ENCODE measurements around the gene KLHDC8A. TPM values are rescaled to one million over a fixed set of nuclear protein-coding genes. Genes with fewer than 3 reads are reported as not detected.

Gene KLHDC8A
- total RNA-seq, 6 experiments from 2014 or later = 0.22 to 0.44 TPM; not detected in 4

- no peaks in the 10 kb centered on the region for H3K9me3 ChIP-seq
- no peaks in the 10 kb centered on the region for H3K36me3 ChIP-seq
- peaks cover 0 to 4% of the 10 kb centered on the region in 2 donors for H3K27me3 ChIP-seq
- DNase-seq (no peak), ATAC-seq (no peak)
- no peak for TF ChIP-seq CTCF (IDR thresholded peaks at IDR 0.05)
- no peak for TF ChIP-seq POLR2A (IDR thresholded peaks at IDR 0.05)
- H3K27ac ChIP-seq = no peak overlapping the region
- intact Hi-C loops (cut with DNase I) = loop anchor here in 1 of 2 donors (10.0 kb wide), 1 partner anchor 187 kb away; no protein-coding TSS in a partner anchor
- no peaks in the 10 kb centered on the region for H3K4me1 ChIP-seq
- no peak overlapping the region for H3K4me3 ChIP-seq
- WGBS (ENCODE audit: insufficient coverage, low coverage, low lambda C conversion rate, missing lambda C conversion rate) = 70% methylated on average over 7 of the region's 7 CpGs
These were observed 18.7 kb downstream of the KLHDC8A start for GRCh38 chr1:205338011-205338410.

GRCh38 chr1:205337481-205337880, 19.2 kb downstream of the KLHDC8A start:
- H3K4me1 ChIP-seq = no peaks in the 10 kb centered on the region
- H3K4me3 ChIP-seq = no peak overlapping the region
- no peak overlapping the region for H3K27ac ChIP-seq
- ATAC-seq (no peak), DNase-seq (no peak)
- intact Hi-C loops (cut with DNase I) = loop anchor here in 1 of 2 donors (10.0 kb wide), 1 partner anchor 187 kb away; no protein-coding TSS in a partner anchor
- H3K9me3 ChIP-seq = no peaks in the 10 kb centered on the region
- H3K27me3 ChIP-seq = no peaks in the 10 kb centered on the region
- 58% methylated on average over 1 of the region's 7 CpGs for WGBS (ENCODE audit: insufficient coverage, low coverage, low lambda C conversion rate, missing lambda C conversion rate)
- TF ChIP-seq CTCF (IDR thresholded peaks at IDR 0.05) (no peak), POLR2A (IDR thresholded peaks at IDR 0.05) (no peak)
- no peaks in the 10 kb centered on the region for H3K36me3 ChIP-seq

- peak; percentile 76 to 99 (median 98) for TF ChIP-seq CTCF (IDR thresholded peaks at IDR 0.05)
- no peak for TF ChIP-seq POLR2A (IDR thresholded peaks at IDR 0.05)
- ATAC-seq (peak; percentile 95 to 99 (median 96)), DNase-seq (peak; percentile 84 to 87 (median 86))
- intact Hi-C loops (cut with DNase I) = loop anchor here in 1 of 2 donors (10.0 kb wide), 1 partner anchor 189 kb away; no protein-coding TSS in a partner anchor
- Histone ChIP-seq H3K9me3 (no peaks in the 10 kb centered on the region), H3K4me1 (no peaks in the 10 kb centered on the region), H3K4me3 (no peak overlapping the region), H3K27ac (no peak overlapping the region), H3K36me3 (no peaks in the 10 kb centered on the region), H3K27me3 (no peaks in the 10 kb centered on the region)
- 4% methylated on average over 4 of the region's 4 CpGs for WGBS (ENCODE audit: insufficient coverage, low coverage, low lambda C conversion rate, missing lambda C conversion rate)
These were observed 21.0 kb downstream of the KLHDC8A start for GRCh38 chr1:205335692-205336091.

DNA sequence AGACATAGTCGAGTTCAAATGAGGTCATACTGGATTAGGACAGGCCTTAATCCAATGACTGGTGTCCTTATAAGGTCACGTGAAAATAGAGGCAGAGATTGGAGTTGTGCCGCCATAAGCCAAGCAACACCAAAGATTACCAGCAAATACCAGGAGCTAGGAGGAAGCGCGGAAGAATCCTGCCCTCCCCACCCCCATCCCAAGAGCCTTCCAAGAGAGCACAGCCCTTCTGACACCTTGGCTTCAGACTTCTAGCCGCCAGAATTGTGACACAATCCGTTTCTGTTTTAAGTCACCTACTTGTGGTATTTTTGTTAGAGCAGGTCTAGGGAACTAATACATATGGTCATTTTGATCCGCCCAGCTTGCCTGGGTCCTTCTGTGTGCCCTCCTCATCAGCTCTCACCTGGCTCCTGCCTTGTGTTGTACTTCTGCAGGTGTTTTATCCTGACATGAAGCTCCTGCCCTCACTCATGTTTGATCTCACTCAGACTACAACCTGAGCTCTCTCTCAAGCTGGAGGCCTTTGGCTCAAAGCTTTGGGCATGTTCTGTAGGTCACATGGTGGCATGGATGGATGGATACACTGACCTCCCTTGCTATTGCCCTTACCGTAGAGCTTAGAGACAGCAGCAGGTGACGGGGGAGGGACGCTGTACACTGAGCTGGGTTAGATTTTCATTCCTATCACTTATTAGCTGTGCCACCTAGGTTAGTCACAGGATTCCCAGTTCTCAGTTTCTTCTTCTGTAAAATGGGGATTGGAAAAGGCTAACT, 24.5 kb downstream of the KLHDC8A start:
- TF ChIP-seq POLR2A (IDR thresholded peaks at IDR 0.05) (no peak), CTCF (IDR thresholded peaks at IDR 0.05) (no peak)
- Histone ChIP-seq H3K4me1 (no peaks in the 10 kb centered on the region), H3K27me3 (no peaks in the 10 kb centered on the region), H3K9me3 (no peaks in the 10 kb centered on the region), H3K27ac (no peak overlapping the region), H3K36me3 (no peaks in the 10 kb centered on the region), H3K4me3 (no peak overlapping the region)
- ATAC-seq (no peak), DNase-seq (no peak)
- intact Hi-C loops (cut with DNase I) = loop anchor here in 1 of 2 donors (10.0 kb wide), 1 partner anchor 193 kb away; no protein-coding TSS in a partner anchor
- WGBS (ENCODE audit: insufficient coverage, low coverage, low lambda C conversion rate, missing lambda C conversion rate) = 77% methylated on average over 9 of the region's 11 CpGs
